T-cell (primary cell): ENCODE results near the gene NKAIN2. TPM values are rescaled to one million over a fixed set of nuclear protein-coding genes. Genes with fewer than 3 reads are reported as not detected.
"Not testable (repeated sequence)": the region's sequence is repeated elsewhere in the genome, so short reads cannot be mapped to it uniquely, and the experiment has no call there.

ENCODE experiments used
- ATAC-seq, 4 experiments: fragments of 200-7000 bp in 3 of 4; fragments of 150-1000 bp in 1 of 4; cut with Tn5 transposase; replicated peaks in 1 of 4; 1 replicate in 3 of 4; 2 replicates in 1 of 4; pipeline ENCODE4 v1.10.0; 2021; ENCODE audit warnings: moderate library complexity in 3 of 4, mild to moderate bottlenecking in 2 of 4, moderate number of reproducible peaks in 1 of 4
- CTCF ChIA-PET, 2 donors: fragments of 300-600 bp; sonication (Branson Sonifier 250); formaldehyde crosslinking; loops; one replicate each; lab custom pipeline; 2022; ENCODE audit warnings: antibody characterized with exemption in 2 of 2; lab: Charles Lee
- POLR2A ChIA-PET, 2 donors: fragments of 300-600 bp; sonication (Branson Sonifier 250); formaldehyde crosslinking; loops; one replicate each; lab custom pipeline; 2022; ENCODE audit warnings: antibody characterized with exemption in 2 of 2; lab: Charles Lee
- DNase-seq, 35 experiments: peaks; one replicate each; pipeline versions ENCODE4 v3.0.0 to v3.0.0-alpha.2; 2013 to 2023
- H3K27ac ChIP-seq: one replicate; pipeline ENCODE4 v1.5.1; 2013; ENCODE audit warnings: low read length
- H3K27me3 ChIP-seq, 2 experiments: replicated peaks in 1 of 2; 1 replicate in 1 of 2; 2 replicates in 1 of 2; pipeline versions ENCODE4 v1.6.1 to v1.7.0; 2013; ENCODE audit warnings: low read length in 1 of 2, mixed read lengths in 1 of 2; ENCODE audit not compliant: control insufficient read depth in 2 of 2, insufficient read depth in 2 of 2; ENCODE audit errors: extremely low read depth in 1 of 2
- H3K36me3 ChIP-seq, 2 donors: 1 replicate in 1 of 2; 2 replicates in 1 of 2; pipeline versions ENCODE4 v1.6.1 to v1.7.0; 2013; ENCODE audit warnings: low read length in 1 of 2; ENCODE audit not compliant: control insufficient read depth in 2 of 2, insufficient read depth in 1 of 2; ENCODE audit errors: extremely low read depth in 1 of 2
- H3K4me1 ChIP-seq, 2 experiments: 1 replicate in 1 of 2; 2 replicates in 1 of 2; pipeline versions ENCODE4 v1.6.1 to v1.7.0; 2013; ENCODE audit warnings: low read length in 2 of 2, mixed read lengths in 1 of 2; ENCODE audit not compliant: insufficient read depth in 2 of 2, control insufficient read depth in 1 of 2; ENCODE audit errors: extremely low read depth in 1 of 2
- H3K4me3 ChIP-seq, 2 donors: 1 replicate in 1 of 2; 2 replicates in 1 of 2; pipeline versions ENCODE4 v1.5.1 to v1.7.0; 2013; ENCODE audit warnings: mild to moderate bottlenecking in 2 of 2, low read length in 1 of 2, moderate library complexity in 1 of 2; ENCODE audit not compliant: control insufficient read depth in 1 of 2; ENCODE audit errors: extremely low read depth in 1 of 2
- H3K9me3 ChIP-seq: 2 replicates; pipeline ENCODE4 v1.7.0; 2013
- H3K27ac Mint-ChIP-seq, 2 donors: one replicate each; pipeline ENCODE4 v1.8.0; 2020 to 2021; ENCODE audit warnings: mild to moderate bottlenecking in 2 of 2, mixed read lengths in 2 of 2
- H3K27me3 Mint-ChIP-seq, 2 donors: one replicate each; pipeline ENCODE4 v1.8.0; 2021 to 2022; ENCODE audit warnings: mixed read lengths in 2 of 2
- H3K36me3 Mint-ChIP-seq: one replicate; pipeline ENCODE4 v1.8.0; 2021; ENCODE audit warnings: mixed read lengths
- H3K4me1 Mint-ChIP-seq, 3 donors: one replicate each; pipeline ENCODE4 v1.8.0; 2020 to 2022; ENCODE audit warnings: mixed read lengths in 3 of 3, mild to moderate bottlenecking in 1 of 3
- H3K4me3 Mint-ChIP-seq, 3 donors: one replicate each; pipeline ENCODE4 v1.8.0; 2020 to 2022; ENCODE audit warnings: mild to moderate bottlenecking in 3 of 3, mixed read lengths in 3 of 3, moderate library complexity in 3 of 3
- H3K9me3 Mint-ChIP-seq, 3 donors: one replicate each; pipeline ENCODE4 v1.8.0; 2020 to 2022; ENCODE audit warnings: mixed read lengths in 3 of 3
- WGBS: methylation state at CpG from one replicate; pipeline ENCODE4 v1.1.5; 2013; ENCODE audit warnings: missing lambda C conversion rate; ENCODE audit not compliant: insufficient coverage; 5-methylcytosine and 5-hydroxymethylcytosine counted together
- total RNA-seq, 35 experiments: library from RNA in 6 of 35; stranded (reverse) in 6 of 35; fragments of 120-200 nt in 1 of 35; gene quantifications; one replicate each; pipeline versions ENCODE4 v1.2.1 to v1.2.4 and lab custom pipeline; 2013 to 2026

NKAIN2 gene
- total RNA-seq, 5 donors from 2014 or later (not counting 1 experiment from before 2014, with no cell fraction given) = 0.13 TPM; not detected in 4

GRCh38 chr6:124283486-124283885 lies 479.8 kb downstream of the NKAIN2 start:
- H3K27me3 Mint-ChIP-seq = no peaks in the 10 kb centered on the region
- ChIA-PET POLR2A (no interaction called here), CTCF (no interaction called here)
- Histone ChIP-seq H3K27me3 (no peaks in the 10 kb centered on the region), H3K27ac (no peak overlapping the region), H3K36me3 (no peaks in the 10 kb centered on the region), H3K9me3 (no peaks in the 10 kb centered on the region), H3K4me3 (no peak overlapping the region), H3K4me1 (no peaks in the 10 kb centered on the region)
- H3K36me3 Mint-ChIP-seq = no peaks in the 10 kb centered on the region
- WGBS = no CpG with 5 or more reads among the region's 1 CpG
- DNase-seq (no peak), ATAC-seq (no peak)
- H3K4me1 Mint-ChIP-seq = no peaks in the 10 kb centered on the region
- peaks cover 4 to 7% (median 7%) of the 10 kb centered on the region in 3 donors for H3K9me3 Mint-ChIP-seq
- no peak overlapping the region for H3K4me3 Mint-ChIP-seq
- H3K27ac Mint-ChIP-seq = no peak overlapping the region

GRCh38 chr6:124285146-124285545 lies 481.5 kb downstream of the NKAIN2 start:
- no peaks in the 10 kb centered on the region for H3K27me3 Mint-ChIP-seq
- no peaks in the 10 kb centered on the region for H3K4me1 Mint-ChIP-seq
- H3K27ac Mint-ChIP-seq = no peak overlapping the region
- H3K4me3 Mint-ChIP-seq = no peak overlapping the region
- no peaks in the 10 kb centered on the region for H3K4me1 ChIP-seq
- H3K36me3 Mint-ChIP-seq = no peaks in the 10 kb centered on the region
- H3K9me3 Mint-ChIP-seq = peaks cover 4 to 7% (median 7%) of the 10 kb centered on the region in 3 donors
- ChIA-PET CTCF (no interaction called here), POLR2A (no interaction called here)
- WGBS = no CpG with 5 or more reads among the region's 1 CpG
- no peaks in the 10 kb centered on the region for H3K9me3 ChIP-seq
- no peaks in the 10 kb centered on the region for H3K36me3 ChIP-seq
- no peak for ATAC-seq
- no peaks in the 10 kb centered on the region for H3K27me3 ChIP-seq
- H3K4me3 ChIP-seq = no peak overlapping the region
- H3K27ac ChIP-seq = no peak overlapping the region
- no peak for DNase-seq

- Mint-ChIP-seq H3K36me3 (no peaks in the 10 kb centered on the region), H3K4me3 (no peak overlapping the region), H3K9me3 (peaks cover 0 to 7% (median 5%) of the 10 kb centered on the region in 3 donors), H3K4me1 (no peaks in the 10 kb centered on the region), H3K27ac (no peak overlapping the region), H3K27me3 (no peaks in the 10 kb centered on the region)
- Histone ChIP-seq H3K36me3 (no peaks in the 10 kb centered on the region), H3K9me3 (no peaks in the 10 kb centered on the region), H3K27ac (no peak overlapping the region), H3K4me1 (no peaks in the 10 kb centered on the region), H3K4me3 (no peak overlapping the region), H3K27me3 (no peaks in the 10 kb centered on the region)
- no peak for ATAC-seq
- DNase-seq = no peak
- POLR2A ChIA-PET = no interaction called here
- no CpG with 5 or more reads among the region's 2 CpGs for WGBS
- CTCF ChIA-PET = no interaction called here
Observed at GRCh38 chr6:124294574-124295200, 491.0 kb downstream of the NKAIN2 start.

- POLR2A ChIA-PET = no interaction called here
- H3K9me3 ChIP-seq = no peaks in the 10 kb centered on the region
- DNase-seq (no peak), ATAC-seq (no peak)
- H3K4me3 Mint-ChIP-seq = no peak overlapping the region
- H3K4me1 ChIP-seq = no peaks in the 10 kb centered on the region
- no peaks in the 10 kb centered on the region for H3K27me3 ChIP-seq
- WGBS = 77% methylated on average over 3 of the region's 6 CpGs
- no peaks in the 10 kb centered on the region for H3K36me3 Mint-ChIP-seq
- no peaks in the 10 kb centered on the region for H3K36me3 ChIP-seq
- H3K9me3 Mint-ChIP-seq = peaks cover under 1 to 17% (median 5%) of the 10 kb centered on the region in 3 donors
- no peak overlapping the region for H3K27ac Mint-ChIP-seq
- no peaks in the 10 kb centered on the region for H3K4me1 Mint-ChIP-seq
- H3K27me3 Mint-ChIP-seq = no peaks in the 10 kb centered on the region
- CTCF ChIA-PET = no interaction called here
- H3K4me3 ChIP-seq = no peak overlapping the region
- H3K27ac ChIP-seq = no peak overlapping the region
Observed at GRCh38 chr6:124297507-124297906, 493.8 kb downstream of the NKAIN2 start.

- H3K4me3 Mint-ChIP-seq = no peak overlapping the region
- H3K9me3 Mint-ChIP-seq = peaks cover 6 to 17% (median 9%) of the 10 kb centered on the region in 3 donors
- no peaks in the 10 kb centered on the region for H3K9me3 ChIP-seq
- DNase-seq (no peak), ATAC-seq (no peak)
- H3K27me3 Mint-ChIP-seq = no peaks in the 10 kb centered on the region
- H3K4me1 ChIP-seq = no peaks in the 10 kb centered on the region
- H3K27ac Mint-ChIP-seq = no peak overlapping the region
- H3K4me1 Mint-ChIP-seq = no peaks in the 10 kb centered on the region
- ChIA-PET CTCF (no interaction called here), POLR2A (no interaction called here)
- no peaks in the 10 kb centered on the region for H3K27me3 ChIP-seq
- no peaks in the 10 kb centered on the region for H3K36me3 ChIP-seq
- no peak overlapping the region for H3K27ac ChIP-seq
- WGBS = no CpG with 5 or more reads among the region's 1 CpG
- no peak overlapping the region for H3K4me3 ChIP-seq
- no peaks in the 10 kb centered on the region for H3K36me3 Mint-ChIP-seq
Observed at GRCh38 chr6:124298730-124299129, 495.1 kb downstream of the NKAIN2 start.

GRCh38 chr6:124300907-124301306 lies 497.2 kb downstream of the NKAIN2 start:
- H3K4me1 Mint-ChIP-seq, H3K4me3 ChIP-seq, DNase-seq, H3K4me1 ChIP-seq, H3K27me3 Mint-ChIP-seq, POLR2A ChIA-PET, H3K27me3 ChIP-seq, CTCF ChIA-PET, H3K27ac ChIP-seq, ATAC-seq, H3K9me3 ChIP-seq, H3K27ac Mint-ChIP-seq, H3K36me3 ChIP-seq, H3K4me3 Mint-ChIP-seq, H3K36me3 Mint-ChIP-seq: not testable (repeated sequence)
- 94% methylated on average over 2 of the region's 2 CpGs for WGBS
- peaks cover 12 to 17% (median 15%) of the 10 kb centered on the region in 3 donors for H3K9me3 Mint-ChIP-seq

- POLR2A ChIA-PET = no interaction called here
- H3K4me3 ChIP-seq = no peak overlapping the region
- no peak overlapping the region for H3K27ac ChIP-seq
- CTCF ChIA-PET = no interaction called here
- WGBS = no CpG with 5 or more reads among the region's 2 CpGs
- Mint-ChIP-seq H3K27me3 (no peaks in the 10 kb centered on the region), H3K4me3 (no peak overlapping the region), H3K4me1 (no peaks in the 10 kb centered on the region), H3K9me3 (peaks cover 12 to 15% (median 14%) of the 10 kb centered on the region in 3 donors), H3K27ac (no peak overlapping the region), H3K36me3 (no peaks in the 10 kb centered on the region)
- no peaks in the 10 kb centered on the region for H3K9me3 ChIP-seq
- H3K36me3 ChIP-seq = no peaks in the 10 kb centered on the region
- H3K27me3 ChIP-seq = no peaks in the 10 kb centered on the region
- DNase-seq (no peak), ATAC-seq (no peak)
- H3K4me1 ChIP-seq = no peaks in the 10 kb centered on the region
Observed at GRCh38 chr6:124303971-124304370, 500.3 kb downstream of the NKAIN2 start.
